Non-pigmented ciliary epithelial cell (primary cell): Measurements from ENCODE around the gene C3.
"Not testable (repeated sequence)": the region's sequence is repeated elsewhere in the genome, so short reads cannot be mapped to it uniquely, and the experiment has no call there.

Experiments
- DNase-seq: peaks from one replicate; pipeline ENCODE4 v3.0.0-alpha.2; 2010; ENCODE audit warnings: low read depth

Gene C3

GRCh38 chr19:6713773-6714692, 6.4 kb downstream of the C3 start:
- DNase-seq: no peak

- no peak for DNase-seq
Observed at GRCh38 chr19:6712692-6713670, 7.5 kb downstream of the C3 start.

- DNase-seq: no peak
Observed at GRCh38 chr19:6712231-6712630, 8.2 kb downstream of the C3 start.

GRCh38 chr19:6711605-6712004, 8.8 kb downstream of the C3 start:
- no peak for DNase-seq

DNA sequence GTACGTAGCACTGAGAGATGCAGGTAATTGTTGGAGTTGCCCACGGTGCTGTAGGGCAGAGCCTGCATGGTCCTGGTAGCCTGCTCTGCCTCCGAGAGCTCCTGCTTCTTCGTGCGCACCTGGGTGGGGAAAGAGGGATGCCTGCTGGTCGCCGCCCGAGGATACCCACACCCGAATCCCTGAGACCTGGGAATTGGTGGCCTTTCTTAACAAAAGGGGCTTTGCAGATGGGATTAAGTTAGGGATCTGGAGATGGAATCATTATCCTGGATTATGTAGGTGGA, 9.4 kb downstream of the C3 start:
- DNase-seq: no peak

DNA sequence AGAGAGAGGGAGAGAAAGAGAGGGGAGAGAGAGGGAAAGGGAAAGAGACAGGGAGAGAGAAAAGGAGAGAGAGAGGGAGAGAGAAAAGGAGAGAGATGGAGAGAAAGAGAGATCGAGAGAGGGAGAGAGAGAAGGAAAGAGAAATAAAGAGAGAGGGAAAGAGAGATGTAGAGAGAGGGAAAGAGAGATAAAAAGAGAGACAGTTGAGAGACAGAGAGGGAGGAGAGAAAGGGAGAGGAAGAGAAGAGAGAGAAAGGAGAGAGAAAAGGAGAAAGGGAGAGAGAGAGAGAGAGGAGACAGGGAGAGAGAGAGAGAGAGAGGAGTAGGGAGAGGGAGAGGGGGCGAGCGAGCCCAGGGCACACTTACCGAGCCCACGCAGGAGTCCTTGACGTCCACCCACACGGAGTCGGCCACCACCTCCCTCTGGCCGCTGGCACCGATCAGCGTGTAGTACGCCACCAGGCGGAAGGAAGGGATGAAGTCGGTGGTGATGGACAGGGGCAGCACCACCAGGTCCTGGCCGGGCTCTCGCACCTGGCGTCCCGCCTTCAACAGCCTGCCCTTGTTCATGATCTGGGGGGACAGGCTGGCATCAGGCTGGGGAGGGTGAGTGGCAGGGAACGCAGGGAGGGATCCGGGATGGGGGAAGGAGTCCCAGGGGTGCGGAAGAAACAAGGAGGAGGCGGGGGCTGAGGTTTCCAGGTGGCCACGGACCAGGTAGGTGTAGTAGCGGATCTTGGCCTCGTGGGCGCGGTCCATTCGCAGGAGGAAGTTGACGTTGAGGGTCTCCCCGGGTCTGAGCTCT, 10.0 kb downstream of the C3 start:
- DNase-seq: no peak

DNA sequence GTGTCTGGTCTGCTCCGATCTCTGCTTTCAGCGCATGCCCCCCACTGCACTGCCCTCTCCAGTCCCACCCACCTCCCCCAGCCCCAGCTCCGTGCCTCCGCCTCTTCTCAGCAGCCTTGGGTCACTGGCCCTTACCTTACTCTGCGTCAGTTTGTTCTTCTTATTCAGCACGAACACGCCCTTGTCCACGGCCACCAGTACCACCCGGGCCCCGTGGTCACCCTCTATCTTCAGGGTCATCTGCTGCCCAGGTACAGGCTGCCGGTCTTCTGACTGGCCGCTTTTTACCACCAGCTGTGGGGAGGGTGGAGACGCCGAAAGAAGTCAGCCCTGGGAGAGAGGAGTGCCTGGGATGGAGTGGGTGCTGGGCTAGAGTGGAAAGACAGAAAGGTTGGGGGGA, 10.9 kb downstream of the C3 start:
- no peak for DNase-seq

GRCh38 chr19:6708913-6709312, 11.5 kb downstream of the C3 start:
- not testable (repeated sequence) for DNase-seq

- no peak for DNase-seq
Observed at GRCh38 chr19:6708346-6708745, 12.1 kb downstream of the C3 start.

GRCh38 chr19:6707658-6708018, 12.8 kb downstream of the C3 start:
- no peak for DNase-seq

- no peak for DNase-seq
Observed at GRCh38 chr19:6707011-6707657, 13.3 kb downstream of the C3 start.

DNA sequence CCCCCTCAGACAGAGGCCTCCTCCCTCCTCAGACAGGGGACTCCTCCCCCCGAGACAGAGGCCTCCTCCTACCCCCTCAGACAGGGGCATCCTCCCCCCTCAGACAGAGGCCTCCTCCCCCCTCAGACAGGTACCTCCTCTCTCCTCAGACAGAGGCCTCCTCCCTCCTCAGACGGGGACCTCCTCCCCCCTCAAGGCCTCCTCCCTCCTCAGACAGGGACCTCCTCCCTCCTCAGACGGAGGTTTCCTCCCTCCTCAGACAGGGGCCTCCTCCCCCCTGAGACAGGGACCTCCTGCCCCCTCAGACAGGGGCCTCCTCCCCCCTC, 13.9 kb downstream of the C3 start:
- no peak for DNase-seq

GRCh38 chr19:6705931-6706632, 14.4 kb downstream of the C3 start:
- no peak for DNase-seq

GRCh38 chr19:6700586-6701316, 19.7 kb downstream of the C3 start:
- DNase-seq: no peak

GRCh38 chr19:6699935-6700334, 20.5 kb downstream of the C3 start:
- no peak for DNase-seq

DNA sequence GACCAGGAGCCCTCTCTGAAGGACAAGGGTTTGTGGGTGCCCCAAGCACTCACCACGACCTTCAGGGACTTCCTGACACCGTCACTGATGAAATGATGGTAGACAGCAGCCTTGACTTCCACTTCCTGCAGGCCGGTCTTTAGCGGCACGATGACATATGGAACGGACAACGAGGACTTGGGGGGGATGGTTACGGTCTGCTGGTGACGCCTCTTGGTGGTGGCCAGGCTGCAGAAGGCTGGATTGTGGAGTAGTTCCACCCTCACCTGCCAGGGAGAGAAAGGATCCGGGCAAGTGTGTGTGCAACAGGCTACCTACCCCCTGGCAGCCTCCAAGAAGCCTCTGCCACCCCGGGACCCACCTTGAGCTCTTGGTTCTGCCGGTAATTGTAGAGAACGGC, 23.2 kb downstream of the C3 start:
- no peak for DNase-seq

GRCh38 chr19:6696239-6696820, 24.1 kb downstream of the C3 start:
- no peak for DNase-seq

GRCh38 chr19:6694147-6694815, 26.2 kb downstream of the C3 start:
- DNase-seq: no peak

DNA sequence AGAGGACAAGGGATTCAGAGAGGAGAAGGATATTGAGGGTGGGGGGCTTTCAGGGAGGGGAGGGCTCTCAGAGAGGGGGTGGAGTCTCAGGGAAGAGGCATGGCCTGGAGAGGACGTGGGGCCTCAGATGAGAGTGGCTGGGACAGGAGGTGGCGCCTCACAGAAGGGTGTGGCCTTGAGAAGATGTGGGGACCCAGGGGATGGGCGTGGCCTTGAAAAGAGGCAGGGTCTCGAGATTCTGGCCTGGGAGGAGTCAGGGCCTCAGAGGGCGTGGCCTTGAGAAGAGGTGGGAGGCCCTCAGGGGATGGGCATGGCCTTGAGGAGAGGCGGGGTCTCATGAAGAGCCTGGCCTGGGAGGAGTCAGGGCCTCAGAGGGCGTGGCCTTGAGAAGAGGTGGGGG, 26.8 kb downstream of the C3 start:
- no peak for DNase-seq

GRCh38 chr19:6693056-6693471, 27.4 kb downstream of the C3 start:
- DNase-seq: no peak
